ENCODE data around the gene FBXO41.

GRCh38 chr2:73210019-73210418, 74.3 kb downstream of the FBXO41 start:
- TF ChIP-seq GLIS3 (CRISPR knock-in tag; IDR thresholded peaks at IDR 0.05) (no peak), ZFP3 (CRISPR knock-in tag; IDR thresholded peaks at IDR 0.05) (no peak), CREB5 (CRISPR knock-in tag; IDR thresholded peaks at IDR 0.05; ENCODE audit: low read depth) (no peak), ARNTL (CRISPR knock-in tag; IDR thresholded peaks at IDR 0.05; ENCODE audit: borderline replicate concordance, low read depth) (no peak), ZNF70 (CRISPR knock-in tag; IDR thresholded peaks at IDR 0.05) (no peak), BACH2 (CRISPR knock-in tag; IDR thresholded peaks at IDR 0.05; ENCODE audit: borderline replicate concordance) (no peak), PPARA (CRISPR knock-in tag; IDR thresholded peaks at IDR 0.05; ENCODE audit: borderline replicate concordance) (no peak)
